Tibial artery (tissue), 4 donors: ENCODE results near the gene PTX4.

ENCODE experiments used
- DNase-seq, 2 donors: peaks; one replicate each; pipeline ENCODE4 v3.0.0-alpha.2; 2019
- H3K27ac ChIP-seq, 2 donors: fragments of 200-600 bp; sonication (generic) in 1 of 2; 1 replicate in 1 of 2; 2 replicates in 1 of 2; pipeline ENCODE4 v1.5.1; 2018 to 2019; ENCODE audit warnings: mild to moderate bottlenecking in 1 of 2
- H3K27me3 ChIP-seq, 2 donors: fragments of 200-600 bp; sonication (generic) in 1 of 2; one replicate each; pipeline versions ENCODE4 v1.5.1 to v1.6.0; 2016 to 2019
- H3K36me3 ChIP-seq, 3 donors: fragments of 200-600 bp; sonication (generic) in 2 of 3; one replicate each; pipeline ENCODE4 v1.5.1; 2016 to 2019; ENCODE audit warnings: mild to moderate bottlenecking in 2 of 3
- H3K4me1 ChIP-seq, 4 donors: fragments of 200-600 bp; sonication (generic) in 2 of 4; 1 replicate in 3 of 4; 2 replicates in 1 of 4; pipeline ENCODE4 v1.5.1; 2016 to 2019
- H3K4me3 ChIP-seq, 2 donors: fragments of 200-600 bp; sonication (generic) in 1 of 2; 1 replicate in 1 of 2; 2 replicates in 1 of 2; pipeline ENCODE4 v1.5.1; 2018 to 2019; ENCODE audit warnings: mild to moderate bottlenecking in 2 of 2
- H3K9me3 ChIP-seq, 3 donors: fragments of 200-600 bp; sonication (generic) in 1 of 3; one replicate each; pipeline ENCODE4 v1.5.1; 2016 to 2019
- intact Hi-C: fragments of 100-400 bp; cut with DNase I; formaldehyde crosslinking; loops from one replicate; pipeline ENCODE4 v1.15.0; 2023; ENCODE audit warnings: low total_unique reads
- TF ChIP-seq, protein P1 (sequence below), 2 experiments: fragments of 200-600 bp in 1 of 2; fragments of 450-650 bp in 1 of 2; IDR thresholded peaks; one replicate each; pipeline ENCODE4 v1.5.1; 2017 to 2019; ENCODE audit warnings: antibody characterized with exemption in 2 of 2, mild to moderate bottlenecking in 1 of 2, moderate library complexity in 1 of 2

The PTX4 gene

DNA sequence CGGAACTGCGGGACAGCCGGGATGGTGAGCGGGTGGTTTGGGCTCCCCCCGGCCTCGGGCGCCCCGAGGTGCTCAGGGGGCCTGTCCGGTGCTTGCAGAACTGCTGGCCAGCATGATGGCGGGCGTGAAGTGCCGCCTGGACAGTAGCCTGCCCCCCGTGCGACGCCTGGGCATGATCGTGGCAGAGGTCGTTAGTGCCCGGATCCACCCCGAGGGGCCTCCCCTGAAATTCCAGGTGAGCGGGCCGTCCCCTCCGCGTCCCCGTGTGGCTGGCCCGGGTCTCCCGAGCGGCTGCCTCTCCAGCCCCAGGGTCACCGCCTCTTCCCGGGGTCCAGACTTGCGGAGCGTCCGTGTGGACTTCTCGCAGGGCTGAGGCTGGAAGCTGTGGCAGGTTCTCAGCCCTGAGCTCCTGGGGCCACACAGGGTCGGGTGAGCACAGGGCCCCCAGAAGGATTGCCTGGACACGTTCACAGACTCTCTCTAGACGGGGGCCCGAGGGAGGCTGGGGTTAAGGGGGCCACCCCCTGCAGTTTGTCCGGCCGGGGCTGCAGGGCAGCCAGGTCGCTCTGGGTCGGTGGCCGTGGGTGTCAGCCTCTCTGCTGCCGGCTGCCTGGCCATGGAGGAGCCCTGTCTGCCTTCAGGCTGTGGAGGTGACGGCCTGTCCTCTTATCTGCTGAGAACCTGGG, 11.9 kb upstream of the PTX4 start:
- Histone ChIP-seq H3K9me3 (no peaks in the 10 kb centered on the region), H3K36me3 (peaks cover 58 to 94% (median 75%) of the 10 kb centered on the region in 3 donors)
- TF ChIP-seq, protein P1, sequence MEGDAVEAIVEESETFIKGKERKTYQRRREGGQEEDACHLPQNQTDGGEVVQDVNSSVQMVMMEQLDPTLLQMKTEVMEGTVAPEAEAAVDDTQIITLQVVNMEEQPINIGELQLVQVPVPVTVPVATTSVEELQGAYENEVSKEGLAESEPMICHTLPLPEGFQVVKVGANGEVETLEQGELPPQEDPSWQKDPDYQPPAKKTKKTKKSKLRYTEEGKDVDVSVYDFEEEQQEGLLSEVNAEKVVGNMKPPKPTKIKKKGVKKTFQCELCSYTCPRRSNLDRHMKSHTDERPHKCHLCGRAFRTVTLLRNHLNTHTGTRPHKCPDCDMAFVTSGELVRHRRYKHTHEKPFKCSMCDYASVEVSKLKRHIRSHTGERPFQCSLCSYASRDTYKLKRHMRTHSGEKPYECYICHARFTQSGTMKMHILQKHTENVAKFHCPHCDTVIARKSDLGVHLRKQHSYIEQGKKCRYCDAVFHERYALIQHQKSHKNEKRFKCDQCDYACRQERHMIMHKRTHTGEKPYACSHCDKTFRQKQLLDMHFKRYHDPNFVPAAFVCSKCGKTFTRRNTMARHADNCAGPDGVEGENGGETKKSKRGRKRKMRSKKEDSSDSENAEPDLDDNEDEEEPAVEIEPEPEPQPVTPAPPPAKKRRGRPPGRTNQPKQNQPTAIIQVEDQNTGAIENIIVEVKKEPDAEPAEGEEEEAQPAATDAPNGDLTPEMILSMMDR (IDR thresholded peaks at IDR 0.05), result no peak

DNA sequence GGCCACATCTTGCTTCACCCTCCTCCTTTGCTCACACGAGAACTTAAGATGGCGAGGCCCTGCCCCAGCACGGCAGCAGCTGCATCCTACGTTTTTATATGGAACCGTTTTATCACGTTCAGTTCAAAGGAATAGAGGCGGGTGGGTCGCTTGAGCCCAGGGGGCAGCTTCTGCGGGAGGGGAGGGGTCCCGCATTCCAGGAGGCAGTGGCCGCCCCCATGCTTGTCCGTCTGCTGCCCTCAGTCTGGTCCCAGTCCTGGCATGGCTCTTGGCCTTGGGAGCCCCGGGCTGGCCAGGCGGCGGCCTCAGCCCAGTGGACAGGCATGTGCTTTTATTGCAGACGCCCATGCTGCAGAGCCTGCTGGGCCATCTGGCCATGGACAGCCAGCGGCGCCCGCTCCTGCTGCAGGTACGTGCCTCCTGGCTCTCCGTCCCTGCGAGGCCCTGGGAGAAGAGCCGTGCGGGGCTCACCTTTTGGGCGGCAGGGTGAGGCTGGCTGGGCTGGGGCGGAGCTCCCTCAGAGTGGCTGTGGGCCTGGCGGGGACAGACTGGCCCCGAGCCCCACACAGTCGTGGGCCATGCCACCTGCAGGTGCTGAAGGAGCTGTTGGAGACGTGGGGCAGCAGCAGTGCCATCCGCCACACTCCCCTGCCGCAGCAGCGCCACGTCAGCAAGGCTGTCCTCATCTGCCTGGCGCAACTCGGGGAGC, 11.2 kb upstream of the PTX4 start:
- no peaks in the 10 kb centered on the region for H3K9me3 ChIP-seq
- no peak overlapping the region for H3K27ac ChIP-seq
- DNase-seq, result no peak
- TF ChIP-seq, protein P1 (IDR thresholded peaks at IDR 0.05), result no peak
- intact Hi-C loops, result no loop called here
- no peaks in the 10 kb centered on the region for H3K27me3 ChIP-seq
- H3K36me3 ChIP-seq, result peaks cover 64 to 94% (median 79%) of the 10 kb centered on the region in 3 donors
- no peak overlapping the region for H3K4me3 ChIP-seq
- H3K4me1 ChIP-seq, result peaks cover 0 to 11% (median under 1%) of the 10 kb centered on the region in 4 donors

More for the DNA sequence above, 11.9 kb upstream of the PTX4 start:
- H3K4me1 ChIP-seq, result peaks cover 0 to 4% (median 0%) of the 10 kb centered on the region in 4 donors
- H3K4me3 ChIP-seq, result no peak overlapping the region
- intact Hi-C loops, result no loop called here
- no peaks in the 10 kb centered on the region for H3K27me3 ChIP-seq
- no peak overlapping the region for H3K27ac ChIP-seq
- DNase-seq, result no peak

DNA sequence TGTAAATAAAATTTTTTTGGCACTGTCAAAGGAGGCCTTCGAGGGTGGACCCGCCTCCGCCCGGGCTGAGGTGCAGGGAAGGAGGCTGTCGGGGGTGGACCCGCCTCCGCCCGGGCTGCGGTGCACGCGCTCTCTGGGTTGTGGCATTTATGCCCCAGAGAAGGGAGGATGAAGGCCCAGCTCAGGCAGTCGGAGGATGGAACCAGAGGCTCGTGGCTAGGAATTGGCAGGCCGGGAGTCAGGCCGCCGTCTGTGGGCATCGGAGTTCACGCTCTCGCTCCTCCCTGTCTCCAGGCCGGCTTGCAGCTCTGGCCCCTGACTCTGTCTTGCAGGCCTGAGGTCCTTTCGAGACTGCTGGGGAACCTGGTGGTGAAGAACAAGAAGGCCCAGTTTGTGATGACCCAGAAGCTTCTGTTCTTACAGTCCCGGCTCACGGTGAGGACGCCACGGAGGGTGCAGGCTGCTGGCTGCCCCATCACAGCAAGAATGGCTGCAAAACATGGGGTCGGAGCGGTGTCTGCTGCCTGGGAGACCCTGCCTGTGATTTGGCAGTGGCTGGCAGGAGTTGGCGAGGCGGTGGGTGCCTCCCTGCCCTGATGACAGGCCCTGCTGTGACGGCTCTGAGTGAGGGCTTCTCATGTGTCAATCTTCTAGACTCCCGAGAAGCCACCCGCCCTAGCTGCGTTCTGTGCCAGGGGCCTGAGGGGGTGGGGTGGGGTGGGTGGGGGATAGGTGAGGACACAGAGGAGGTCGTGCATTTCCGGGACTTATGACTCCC, 10.3 kb upstream of the PTX4 start:
- Histone ChIP-seq H3K36me3 (peaks cover 64 to 97% (median 85%) of the 10 kb centered on the region in 3 donors), H3K9me3 (no peaks in the 10 kb centered on the region), H3K27ac (no peak overlapping the region), H3K4me3 (no peak overlapping the region), H3K4me1 (peaks cover 0 to 19% (median 7%) of the 10 kb centered on the region in 4 donors), H3K27me3 (no peaks in the 10 kb centered on the region)
- intact Hi-C loops, result no loop called here
- no peak for DNase-seq
- TF ChIP-seq, protein P1 (IDR thresholded peaks at IDR 0.05), result no peak

DNA sequence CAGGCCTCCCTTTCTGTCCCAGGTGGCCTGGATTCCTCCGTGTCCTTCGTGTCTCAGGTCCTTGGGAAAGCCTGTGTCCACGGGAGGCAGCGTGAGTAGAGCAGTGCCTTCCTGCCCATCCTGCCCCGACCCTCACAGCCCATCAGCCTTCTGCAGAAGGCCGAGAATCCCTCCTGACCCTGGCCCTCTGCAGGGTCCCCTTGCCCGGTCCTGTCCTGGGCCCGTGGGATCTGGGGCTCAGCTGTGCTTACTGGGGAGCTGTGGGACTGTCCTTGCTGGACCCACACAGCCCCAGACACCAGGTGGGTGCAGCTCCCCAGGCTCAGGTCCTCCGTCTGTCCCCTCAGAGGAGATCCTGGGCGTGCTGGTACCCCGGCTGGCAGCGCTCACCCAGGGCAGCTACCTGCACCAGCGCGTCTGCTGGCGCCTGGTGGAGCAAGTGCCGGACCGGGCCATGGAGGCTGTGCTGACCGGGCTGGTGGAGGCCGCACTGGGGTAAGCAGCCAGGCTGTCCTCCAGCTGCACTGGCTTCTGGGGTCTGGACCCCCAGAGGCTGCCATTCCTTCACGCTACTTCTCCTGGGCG, 8.4 kb upstream of the PTX4 start:
- TF ChIP-seq, protein P1 (IDR thresholded peaks at IDR 0.05), result no peak
- no peak for DNase-seq
- Histone ChIP-seq H3K4me3 (no peak overlapping the region), H3K4me1 (peaks cover 0 to 31% (median 17%) of the 10 kb centered on the region in 4 donors), H3K27me3 (no peaks in the 10 kb centered on the region), H3K36me3 (peaks cover 53 to 77% (median 69%) of the 10 kb centered on the region in 3 donors), H3K9me3 (no peaks in the 10 kb centered on the region), H3K27ac (no peak overlapping the region)
- intact Hi-C loops, result no loop called here

DNA sequence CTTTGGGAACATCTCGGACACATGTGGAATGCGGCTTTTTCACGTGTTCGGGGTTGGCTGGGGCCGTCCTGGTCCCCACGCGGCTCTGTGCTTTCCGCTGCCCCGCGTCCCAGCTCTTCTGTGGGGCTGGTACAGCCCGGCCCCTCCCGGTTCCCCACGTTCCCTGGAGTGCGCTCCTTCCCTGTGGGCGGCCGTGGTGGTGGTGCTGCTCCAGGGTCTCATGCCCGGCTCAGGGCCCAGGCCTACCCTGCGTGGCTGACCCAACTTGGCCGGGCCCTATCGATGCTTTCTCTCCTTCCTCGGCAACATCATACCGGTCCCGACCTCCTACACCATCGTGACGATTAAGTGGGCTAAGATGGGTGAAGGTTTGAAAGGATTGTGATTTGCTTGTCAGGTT, 7.7 kb upstream of the PTX4 start:
- DNase-seq, result no peak
- Histone ChIP-seq H3K36me3 (peaks cover 46 to 70% (median 62%) of the 10 kb centered on the region in 3 donors), H3K9me3 (no peaks in the 10 kb centered on the region), H3K27me3 (no peaks in the 10 kb centered on the region), H3K27ac (no peak overlapping the region), H3K4me1 (peaks cover 0 to 31% (median 17%) of the 10 kb centered on the region in 4 donors), H3K4me3 (no peak overlapping the region)
- intact Hi-C loops, result no loop called here
- TF ChIP-seq, protein P1 (IDR thresholded peaks at IDR 0.05), result no peak
